AG09319 (cell line): ENCODE measurements around the gene REST.

ENCODE experiments used
- DNase-seq: peaks from one replicate; pipeline ENCODE4 v3.0.0-alpha.2; 2010; ENCODE audit warnings: low read depth; ENCODE audit errors: extremely low read depth
- TF ChIP-seq, protein P1 (sequence below): IDR thresholded peaks from 2 replicates; pipeline ENCODE4 v1.5.1; 2011; ENCODE audit warnings: low read depth, mild to moderate bottlenecking, inconsistent platforms, low read length, moderate library complexity

REST gene

DNA sequence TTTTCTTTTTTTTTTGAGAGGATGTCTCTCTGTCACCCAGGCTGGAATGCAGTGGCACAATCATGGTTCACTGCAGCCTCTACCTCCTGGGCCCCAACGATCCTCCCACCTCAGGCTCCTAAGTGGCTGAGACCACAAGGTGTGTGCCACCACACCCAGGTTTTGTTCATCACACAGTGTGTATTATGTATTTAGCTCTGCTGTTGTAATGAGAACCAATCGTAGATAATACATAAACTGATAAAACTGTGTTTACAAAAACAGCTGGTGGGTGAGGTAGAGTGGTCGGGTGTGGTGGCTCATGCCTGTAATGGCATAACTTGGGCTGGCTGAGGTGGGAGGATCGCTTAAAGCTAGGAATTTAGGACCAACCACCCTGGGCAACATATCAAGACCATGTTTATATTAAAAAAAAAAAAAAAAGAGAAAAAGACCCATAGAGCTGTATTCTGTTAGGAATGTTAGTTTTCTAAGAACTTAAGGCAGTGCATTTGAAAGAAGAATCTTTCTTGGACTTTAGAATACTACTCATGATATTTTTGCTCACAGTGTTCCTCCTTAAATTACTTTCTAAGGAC, 105.9 kb downstream of the REST start:
- TF ChIP-seq, protein P1, sequence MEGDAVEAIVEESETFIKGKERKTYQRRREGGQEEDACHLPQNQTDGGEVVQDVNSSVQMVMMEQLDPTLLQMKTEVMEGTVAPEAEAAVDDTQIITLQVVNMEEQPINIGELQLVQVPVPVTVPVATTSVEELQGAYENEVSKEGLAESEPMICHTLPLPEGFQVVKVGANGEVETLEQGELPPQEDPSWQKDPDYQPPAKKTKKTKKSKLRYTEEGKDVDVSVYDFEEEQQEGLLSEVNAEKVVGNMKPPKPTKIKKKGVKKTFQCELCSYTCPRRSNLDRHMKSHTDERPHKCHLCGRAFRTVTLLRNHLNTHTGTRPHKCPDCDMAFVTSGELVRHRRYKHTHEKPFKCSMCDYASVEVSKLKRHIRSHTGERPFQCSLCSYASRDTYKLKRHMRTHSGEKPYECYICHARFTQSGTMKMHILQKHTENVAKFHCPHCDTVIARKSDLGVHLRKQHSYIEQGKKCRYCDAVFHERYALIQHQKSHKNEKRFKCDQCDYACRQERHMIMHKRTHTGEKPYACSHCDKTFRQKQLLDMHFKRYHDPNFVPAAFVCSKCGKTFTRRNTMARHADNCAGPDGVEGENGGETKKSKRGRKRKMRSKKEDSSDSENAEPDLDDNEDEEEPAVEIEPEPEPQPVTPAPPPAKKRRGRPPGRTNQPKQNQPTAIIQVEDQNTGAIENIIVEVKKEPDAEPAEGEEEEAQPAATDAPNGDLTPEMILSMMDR = no peak
- DNase-seq = no peak
